ENCODE data around the gene SLC30A1.
"Not testable (repeated sequence)": the region's sequence is repeated elsewhere in the genome, so short reads cannot be mapped to it uniquely, and the experiment has no call there.

DNA sequence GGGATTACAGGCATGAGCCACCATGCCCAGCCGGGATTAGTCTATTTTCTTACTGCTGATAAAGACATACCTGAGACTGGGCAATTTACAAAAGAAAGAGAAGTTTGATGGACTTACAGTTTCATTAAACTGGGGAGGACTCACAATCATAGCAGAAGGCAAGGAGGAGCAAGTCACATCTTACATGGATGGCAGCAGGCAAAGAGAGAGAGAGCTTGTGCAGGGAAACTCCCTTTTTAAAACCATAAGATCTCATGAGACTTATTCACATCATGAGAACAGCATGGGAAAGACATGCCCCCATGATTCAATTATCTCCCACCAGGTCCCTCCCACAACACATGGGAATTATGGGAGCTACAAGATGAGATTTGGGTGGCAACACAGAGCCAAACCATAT is 38.1 kb downstream of the SLC30A1 start:
- not testable (repeated sequence) for TF ChIP-seq POLR2AphosphoS5, CTCF (IDR thresholded peaks at IDR 0.05)
